Hepatocyte (in vitro differentiated cells): ENCODE data around the gene SLC66A3. TPM values are rescaled to one million over a fixed set of nuclear protein-coding genes. Genes with fewer than 3 reads are reported as not detected.

Source experiments
- DNase-seq: peaks from one replicate; pipeline ENCODE4 v3.0.0-alpha.2; 2016; ENCODE audit warnings: low spot score
- H2AFZ ChIP-seq: fragments of 200-600 bp; sonication (generic); 2 replicates; pipeline ENCODE4 v1.6.0; 2016; ENCODE audit warnings: antibody characterized with exemption, mild to moderate bottlenecking
- H3K27ac ChIP-seq: fragments of 200-600 bp; sonication (generic); 2 replicates; pipeline ENCODE4 v1.5.1; 2016; ENCODE audit warnings: mild to moderate bottlenecking
- H3K27me3 ChIP-seq: fragments of 200-600 bp; sonication (generic); 2 replicates; pipeline ENCODE4 v1.6.1; 2016
- H3K36me3 ChIP-seq: fragments of 200-600 bp; sonication (generic); replicated peaks from 2 replicates; pipeline ENCODE4 v1.5.1; 2016; ENCODE audit warnings: low read depth; ENCODE audit not compliant: insufficient read depth
- H3K4me1 ChIP-seq: fragments of 200-600 bp; sonication (generic); 2 replicates; pipeline ENCODE4 v1.5.1; 2016; ENCODE audit warnings: mild to moderate bottlenecking, moderate library complexity; ENCODE audit not compliant: insufficient read depth
- H3K4me2 ChIP-seq: fragments of 200-600 bp; sonication (generic); 2 replicates; pipeline ENCODE4 v1.6.0; 2016
- H3K4me3 ChIP-seq: fragments of 200-600 bp; sonication (generic); 2 replicates; pipeline ENCODE4 v1.5.1; 2016; ENCODE audit warnings: mild to moderate bottlenecking
- H3K79me2 ChIP-seq: fragments of 200-600 bp; sonication (generic); 2 replicates; pipeline ENCODE4 v1.6.0; 2017; ENCODE audit warnings: mild to moderate bottlenecking
- H3K9me2 ChIP-seq: fragments of 200-600 bp; sonication (generic); replicated peaks from 2 replicates; pipeline ENCODE4 v1.6.0; 2017; ENCODE audit warnings: mild to moderate bottlenecking; ENCODE audit not compliant: insufficient read depth
- H3K9me3 ChIP-seq: fragments of 200-600 bp; sonication (generic); 2 replicates; pipeline ENCODE4 v1.5.1; 2016; ENCODE audit warnings: low read depth, mild to moderate bottlenecking
- H4K20me1 ChIP-seq: fragments of 200-600 bp; sonication (generic); 2 replicates; pipeline ENCODE4 v1.6.0; 2016; ENCODE audit warnings: mild to moderate bottlenecking; ENCODE audit not compliant: insufficient read depth, poor library complexity, severe bottlenecking
- EZH2 ChIP-seq: fragments of 200-600 bp; sonication (generic); IDR thresholded peaks from 2 replicates; pipeline ENCODE4 v1.6.1; 2016; ENCODE audit warnings: antibody characterized with exemption, mild to moderate bottlenecking, borderline replicate concordance
- EZH2phosphoT487 ChIP-seq: fragments of 200-600 bp; sonication (generic); IDR thresholded peaks from one replicate; pipeline ENCODE4 v1.6.1; 2018; ENCODE audit warnings: antibody characterized with exemption, mild to moderate bottlenecking, low read depth, moderate library complexity; ENCODE audit not compliant: unreplicated experiment, severe bottlenecking
- WGBS: methylation state at CpG from one replicate; pipeline ENCODE4 v1.1.6; 2016; ENCODE audit warnings: low lambda C conversion rate; ENCODE audit errors: missing lambda C conversion rate; 5-methylcytosine and 5-hydroxymethylcytosine counted together
- polyA plus RNA-seq: library from polyadenylated mRNA; unstranded; fragments of >200 nt; fragmentation: Nextera tagmentation; extraction: Ambion mirVana; gene quantifications from 2 replicates; pipeline ENCODE4 v1.2.1, GENCODE V29; 2016
- total RNA-seq: library from RNA; depleted of rRNA; stranded (reverse); fragments of >200 nt; gene quantifications from 2 replicates; pipeline ENCODE4 v1.2.3, GENCODE V29; 2014
- TF ChIP-seq, protein P1 (sequence below): fragments of 200-600 bp; sonication (generic); IDR thresholded peaks from 2 replicates; pipeline ENCODE4 v1.5.1; 2016; ENCODE audit warnings: antibody characterized with exemption, mild to moderate bottlenecking; ENCODE audit not compliant: poor library complexity

SLC66A3 gene
- total and polyA plus RNA-seq, 2 experiments from 2014 or later, result 24.3 to 26.8 TPM

DNA sequence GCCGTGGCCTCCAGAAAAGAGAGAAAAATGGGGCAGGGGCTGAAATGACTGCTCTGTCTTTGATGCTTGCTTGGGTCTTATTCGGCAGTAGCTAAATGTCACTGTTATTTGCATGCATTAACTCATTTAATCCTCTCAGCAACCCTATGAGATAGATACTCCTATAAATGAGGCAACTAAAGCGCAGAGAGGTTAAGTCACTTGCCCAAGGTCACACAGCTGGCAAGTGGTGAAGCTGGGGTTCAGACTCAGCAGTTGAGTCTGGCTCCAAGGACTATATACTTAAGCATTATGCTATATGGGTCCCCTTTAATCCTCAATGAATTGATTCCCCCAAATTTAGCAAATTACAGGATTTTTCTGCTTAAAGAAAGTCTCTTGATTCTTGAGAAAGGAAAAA, 9.2 kb upstream of the SLC66A3 start:
- no peak overlapping the region for H3K4me3 ChIP-seq
- no peaks in the 10 kb centered on the region for H3K79me2 ChIP-seq
- WGBS, result 94% methylated on average over 3 of the region's 3 CpGs
- no peak overlapping the region for H2AFZ ChIP-seq
- no peaks in the 10 kb centered on the region for H3K27me3 ChIP-seq
- H3K36me3 ChIP-seq, result no peaks in the 10 kb centered on the region
- H3K9me3 ChIP-seq, result no peaks in the 10 kb centered on the region
- no peaks in the 10 kb centered on the region for H3K9me2 ChIP-seq
- no peak overlapping the region for H3K4me2 ChIP-seq
- TF ChIP-seq EZH2 (no peak), EZH2phosphoT487 (no peak)
- TF ChIP-seq, protein P1, sequence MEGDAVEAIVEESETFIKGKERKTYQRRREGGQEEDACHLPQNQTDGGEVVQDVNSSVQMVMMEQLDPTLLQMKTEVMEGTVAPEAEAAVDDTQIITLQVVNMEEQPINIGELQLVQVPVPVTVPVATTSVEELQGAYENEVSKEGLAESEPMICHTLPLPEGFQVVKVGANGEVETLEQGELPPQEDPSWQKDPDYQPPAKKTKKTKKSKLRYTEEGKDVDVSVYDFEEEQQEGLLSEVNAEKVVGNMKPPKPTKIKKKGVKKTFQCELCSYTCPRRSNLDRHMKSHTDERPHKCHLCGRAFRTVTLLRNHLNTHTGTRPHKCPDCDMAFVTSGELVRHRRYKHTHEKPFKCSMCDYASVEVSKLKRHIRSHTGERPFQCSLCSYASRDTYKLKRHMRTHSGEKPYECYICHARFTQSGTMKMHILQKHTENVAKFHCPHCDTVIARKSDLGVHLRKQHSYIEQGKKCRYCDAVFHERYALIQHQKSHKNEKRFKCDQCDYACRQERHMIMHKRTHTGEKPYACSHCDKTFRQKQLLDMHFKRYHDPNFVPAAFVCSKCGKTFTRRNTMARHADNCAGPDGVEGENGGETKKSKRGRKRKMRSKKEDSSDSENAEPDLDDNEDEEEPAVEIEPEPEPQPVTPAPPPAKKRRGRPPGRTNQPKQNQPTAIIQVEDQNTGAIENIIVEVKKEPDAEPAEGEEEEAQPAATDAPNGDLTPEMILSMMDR, result no peak
- H3K27ac ChIP-seq, result no peak overlapping the region
- DNase-seq, result no peak
- H4K20me1 ChIP-seq, result no peaks in the 10 kb centered on the region
- H3K4me1 ChIP-seq, result no peaks in the 10 kb centered on the region

DNA sequence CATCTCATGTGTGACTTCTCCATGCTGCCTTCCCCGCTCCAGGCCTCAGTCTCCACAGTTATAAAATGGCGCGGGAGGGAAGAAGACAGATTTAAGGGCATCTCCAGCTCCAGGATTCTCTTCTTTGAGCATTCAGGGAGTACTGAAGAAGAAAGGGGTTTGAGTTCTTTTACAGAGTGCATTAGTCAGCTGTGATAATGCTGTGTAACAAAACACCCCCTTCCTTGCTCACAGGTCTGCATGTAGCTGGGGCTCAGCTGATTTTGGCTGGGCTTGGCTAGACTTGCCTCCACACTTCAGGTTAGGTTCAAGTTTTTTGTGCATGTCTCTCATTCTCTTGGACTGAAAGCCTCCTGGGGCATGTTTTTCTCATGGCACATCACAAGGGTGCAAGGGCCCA, 8.0 kb upstream of the SLC66A3 start:
- DNase-seq, result no peak
- Histone ChIP-seq H3K9me2 (no peaks in the 10 kb centered on the region), H3K36me3 (no peaks in the 10 kb centered on the region), H3K4me3 (no peak overlapping the region), H2AFZ (no peak overlapping the region), H4K20me1 (no peaks in the 10 kb centered on the region), H3K79me2 (no peaks in the 10 kb centered on the region), H3K4me2 (no peak overlapping the region), H3K4me1 (no peaks in the 10 kb centered on the region), H3K27ac (no peak overlapping the region), H3K27me3 (no peaks in the 10 kb centered on the region), H3K9me3 (no peaks in the 10 kb centered on the region)
- TF ChIP-seq EZH2 (no peak), EZH2phosphoT487 (no peak)
- TF ChIP-seq, protein P1, result no peak
- WGBS, result 70% methylated on average over 3 of the region's 3 CpGs

- 96% methylated on average over 6 of the region's 6 CpGs for WGBS
- H3K9me2 ChIP-seq, result no peaks in the 10 kb centered on the region
- TF ChIP-seq EZH2 (no peak), EZH2phosphoT487 (no peak)
- TF ChIP-seq, protein P1, result no peak
- no peaks in the 10 kb centered on the region for H3K36me3 ChIP-seq
- no peaks in the 10 kb centered on the region for H3K27me3 ChIP-seq
- no peaks in the 10 kb centered on the region for H3K79me2 ChIP-seq
- no peaks in the 10 kb centered on the region for H4K20me1 ChIP-seq
- no peak overlapping the region for H2AFZ ChIP-seq
- H3K9me3 ChIP-seq, result no peaks in the 10 kb centered on the region
- no peak for DNase-seq
- peaks cover 12% of the 10 kb centered on the region for H3K4me1 ChIP-seq
- H3K4me2 ChIP-seq, result no peak overlapping the region
- H3K4me3 ChIP-seq, result no peak overlapping the region
- no peak overlapping the region for H3K27ac ChIP-seq
Measured at GRCh38 chr2:11152591-11152990, 2.7 kb upstream of the SLC66A3 start.
